A549 (cell line): Measurements from ENCODE around the gene PIGL. TPM values are rescaled to one million over a fixed set of nuclear protein-coding genes. Genes with fewer than 3 reads are reported as not detected.

ENCODE experiments used
- ATAC-seq, 2 experiments: fragments of 200-7000 bp in 1 of 2; fragments of >200 bp in 1 of 2; cut with Nextera tagmentation in 1 of 2; cut with Tn5 transposase in 1 of 2; 3 replicates each; pipeline versions ENCODE4 v1.8.0 to v1.9.1; 2018 to 2020; ENCODE audit warnings: mild to moderate bottlenecking in 1 of 2, moderate library complexity in 1 of 2
- CTCF ChIA-PET: fragments of 300-600 bp; sonication (Branson Sonifier 250); formaldehyde crosslinking; extraction: SDS; loops from one replicate; lab custom pipeline; 2021; ENCODE audit warnings: antibody characterized with exemption, inconsistent platforms; lab: Yijun Ruan, JAX
- POLR2A ChIA-PET: fragments of 350-600 bp; formaldehyde crosslinking; extraction: SDS; loops from one replicate; lab custom pipeline; 2021; ENCODE audit warnings: antibody characterized with exemption, inconsistent platforms; lab: Yijun Ruan, JAX
- DNase-seq, 2 experiments: peaks; one replicate each; pipeline versions ENCODE4 v3.0.0 to v3.0.0-alpha.2; 2011 to 2016; ENCODE audit warnings: low read depth in 1 of 2, low spot score in 1 of 2
- FAIRE-seq: peaks from 2 replicates; lab custom pipeline; 2011; peaks lifted over from hg19 to GRCh38; lab: Jason Lieb, UNC
- H3K27ac ChIP-seq, 2 experiments: fragments of >200 bp; sonication (Bioruptor Twin); formaldehyde crosslinking; 3 replicates each; pipeline ENCODE4 v1.5.1; 2016 to 2017
- H3K4me1 ChIP-seq: fragments of >200 bp; sonication (Bioruptor Twin); formaldehyde crosslinking; 3 replicates; pipeline ENCODE4 v1.6.1; 2016
- H3K4me2 ChIP-seq: fragments of >200 bp; sonication (Bioruptor Twin); formaldehyde crosslinking; 3 replicates; pipeline ENCODE4 v1.6.1; 2016
- H3K4me3 ChIP-seq: fragments of >200 bp; sonication (Bioruptor Twin); formaldehyde crosslinking; 3 replicates; pipeline ENCODE4 v1.5.1; 2016
- H3K9me3 ChIP-seq: fragments of >200 bp; sonication (Bioruptor Twin); formaldehyde crosslinking; 3 replicates; pipeline ENCODE4 v1.6.1; 2016
- CBX2 ChIP-seq: fragments of 200-600 bp; sonication (generic); IDR thresholded peaks from 2 replicates; pipeline ENCODE4 v1.6.1; 2016; ENCODE audit warnings: low read depth, mild to moderate bottlenecking, borderline replicate concordance
- CBX8 ChIP-seq: fragments of 200-600 bp; sonication (generic); IDR thresholded peaks from 2 replicates; pipeline ENCODE4 v1.6.1; 2016
- CHD4 ChIP-seq: fragments of 200-600 bp; sonication (generic); IDR thresholded peaks from 2 replicates; pipeline ENCODE4 v1.6.1; 2016; ENCODE audit warnings: antibody characterized with exemption, mild to moderate bottlenecking, borderline replicate concordance
- EHF ChIP-seq: fragments of 250-450 bp; sonication (Bioruptor Pico); IDR thresholded peaks from 2 replicates; pipeline ENCODE4 v1.5.0; 2020; ENCODE audit warnings: mild to moderate bottlenecking
- FOSB ChIP-seq: fragments of 250-450 bp; sonication (Bioruptor Pico); IDR thresholded peaks from 2 replicates; pipeline ENCODE4 v1.5.0; 2020; ENCODE audit warnings: mild to moderate bottlenecking, moderate library complexity
- FOSL2 ChIP-seq, 2 experiments: fragments of 450-650 bp in 1 of 2; fragments of >200 bp in 1 of 2; sonication (Bioruptor Twin) in 1 of 2; formaldehyde crosslinking; IDR thresholded peaks; 2 replicates each; pipeline versions ENCODE4 v1.5.0 to v1.6.1; 2016 to 2020; ENCODE audit warnings: mild to moderate bottlenecking in 1 of 2, moderate library complexity in 1 of 2
- FOXS1 ChIP-seq: fragments of 250-450 bp; sonication (Bioruptor Pico); IDR thresholded peaks from 2 replicates; pipeline ENCODE4 v1.5.0; 2020; ENCODE audit warnings: mild to moderate bottlenecking, moderate library complexity
- HDAC2 ChIP-seq: fragments of 200-600 bp; sonication (generic); IDR thresholded peaks from 2 replicates; pipeline ENCODE4 v1.6.1; 2016
- KDM1A ChIP-seq: fragments of 200-600 bp; sonication (generic); IDR thresholded peaks from 2 replicates; pipeline ENCODE4 v1.6.1; 2016; ENCODE audit warnings: low read depth, mild to moderate bottlenecking
- KDM5A ChIP-seq: fragments of 200-600 bp; sonication (generic); IDR thresholded peaks from 2 replicates; pipeline ENCODE4 v1.6.1; 2016; ENCODE audit warnings: antibody characterized with exemption, mild to moderate bottlenecking
- MAZ ChIP-seq: fragments of 150-350 bp; IDR thresholded peaks from 2 replicates; pipeline ENCODE4 v1.6.1; 2014; ENCODE audit warnings: antibody characterized with exemption, low read depth, low read length, borderline replicate concordance
- RCOR1 ChIP-seq: fragments of 150-350 bp; IDR thresholded peaks from 2 replicates; pipeline ENCODE4 v1.6.1; 2014; ENCODE audit warnings: antibody characterized with exemption, low read length, low read depth
- RFX5 ChIP-seq: fragments of 450-650 bp; IDR thresholded peaks from 2 replicates; pipeline ENCODE4 v1.7.1; 2014; ENCODE audit warnings: antibody characterized with exemption, mild to moderate bottlenecking, moderate library complexity
- RNF2 ChIP-seq: fragments of 200-600 bp; sonication (generic); IDR thresholded peaks from 2 replicates; pipeline ENCODE4 v1.6.1; 2016; ENCODE audit warnings: low read depth, mild to moderate bottlenecking, antibody characterized with exemption, moderate library complexity, borderline replicate concordance
- SMC3 ChIP-seq: fragments of >200 bp; sonication (Bioruptor Twin); formaldehyde crosslinking; IDR thresholded peaks from 3 replicates; pipeline ENCODE4 v1.6.1; 2018; ENCODE audit warnings: inconsistent platforms
- SREBF2 ChIP-seq: fragments of 450-650 bp; IDR thresholded peaks from 2 replicates; pipeline ENCODE4 v1.6.1; 2014; ENCODE audit warnings: mild to moderate bottlenecking, moderate library complexity
- TFCP2L1 ChIP-seq: fragments of 250-450 bp; sonication (Bioruptor Pico); IDR thresholded peaks from 2 replicates; pipeline ENCODE4 v1.5.0; 2021; ENCODE audit warnings: mild to moderate bottlenecking
- TP53 ChIP-seq: fragments of 250-450 bp; sonication (Bioruptor Pico); IDR thresholded peaks from 2 replicates; pipeline ENCODE4 v1.5.0; 2021; ENCODE audit warnings: mild to moderate bottlenecking, moderate library complexity
- ZNF302 ChIP-seq: fragments of 250-450 bp; sonication (Bioruptor Pico); IDR thresholded peaks from 2 replicates; pipeline ENCODE4 v1.9.0; 2021; ENCODE audit warnings: inconsistent platforms, mild to moderate bottlenecking, moderate library complexity
- ZSCAN20 ChIP-seq: fragments of 250-450 bp; sonication (Bioruptor Pico); IDR thresholded peaks from 2 replicates; pipeline ENCODE4 v1.8.0; 2022; ENCODE audit warnings: mild to moderate bottlenecking, moderate library complexity
- WGBS: methylation state at CpG from one replicate; pipeline ENCODE4 v1.1.6; 2017; ENCODE audit errors: missing lambda C conversion rate; 5-methylcytosine and 5-hydroxymethylcytosine counted together
- polyA plus RNA-seq, 4 experiments: library from polyadenylated mRNA; depleted of rRNA in 3 of 4; stranded (reverse); fragments of >200 nt; fragmentation: RNase III in 1 of 4; extraction: RNeasy Plus Mini Kit Qiagen cat#74134 plus additional on column Dnase treatment in 1 of 4; gene quantifications; 2 replicates in 3 of 4; 3 replicates in 1 of 4; pipeline ENCODE4 v1.2.3, GENCODE V29; 2011 to 2017
- TF ChIP-seq, protein P1 (sequence below): fragments of 250-450 bp; sonication (Bioruptor Pico); IDR thresholded peaks from 2 replicates; pipeline ENCODE4 v1.5.0; 2020; ENCODE audit warnings: low read depth, mild to moderate bottlenecking, moderate library complexity
- TF ChIP-seq, protein P2 (sequence below): fragments of >200 bp; sonication (Bioruptor Twin); formaldehyde crosslinking; IDR thresholded peaks from 3 replicates; pipeline ENCODE4 v1.5.1; 2016
- TF ChIP-seq, protein P3 (sequence below): IDR thresholded peaks from 2 replicates; pipeline ENCODE4 v1.6.1; 2012; ENCODE audit warnings: low read depth, borderline replicate concordance

PIGL gene
- polyA plus RNA-seq, 2 of the 4 experiments (the other 2 are of a cell fraction) = 27.5 to 35.1 TPM

DNA sequence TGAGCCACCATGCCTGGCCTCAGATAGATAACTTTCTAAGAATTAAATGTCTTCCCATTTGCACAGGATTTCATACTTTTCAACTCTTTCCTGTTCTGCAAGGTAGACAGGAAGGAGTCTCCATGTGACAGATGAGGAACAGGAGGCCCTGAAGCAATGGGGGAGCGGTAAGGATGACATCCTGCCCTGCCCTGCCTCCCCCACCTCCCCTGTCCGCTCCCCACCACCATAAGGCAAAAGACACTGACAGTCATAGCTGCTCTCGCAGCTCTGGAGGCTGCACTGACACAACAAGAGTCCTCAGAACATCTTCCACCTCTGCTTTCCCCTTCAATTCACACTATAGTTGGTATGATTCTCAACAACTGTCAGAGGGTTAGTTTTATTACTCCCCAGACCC, 126.6 kb downstream of the PIGL start:
- ChIA-PET POLR2A (interaction anchor here (0.9 to 1.8 kb wide), 2 partner anchors 10 to 95 kb away, joined by 3 to 6 read pairs; partner anchors contain the start of gene CENPV), CTCF (interaction anchor here (0.9 to 10.4 kb wide), 5 partner anchors 8 to 107 kb away, joined by 3 to 85 read pairs (median 10); partner anchors contain the start of gene CENPV)
- FAIRE-seq (no peak), DNase-seq (no peak), ATAC-seq (no peak)
- TF ChIP-seq RNF2 (no peak), ZNF302 (no peak), FOXS1 (CRISPR knock-in tag) (no peak), SREBF2 (no peak), RFX5 (no peak)
- H3K4me1 ChIP-seq = peaks cover 13% of the 10 kb centered on the region
- H3K27ac ChIP-seq = no peak overlapping the region
- WGBS = 89% methylated on average over 3 of the region's 3 CpGs
- H3K4me3 ChIP-seq = no peak overlapping the region
- no peak overlapping the region for H3K4me2 ChIP-seq
- peaks cover 7% of the 10 kb centered on the region; the same call in 2 of the 3 replicates for H3K9me3 ChIP-seq

DNA sequence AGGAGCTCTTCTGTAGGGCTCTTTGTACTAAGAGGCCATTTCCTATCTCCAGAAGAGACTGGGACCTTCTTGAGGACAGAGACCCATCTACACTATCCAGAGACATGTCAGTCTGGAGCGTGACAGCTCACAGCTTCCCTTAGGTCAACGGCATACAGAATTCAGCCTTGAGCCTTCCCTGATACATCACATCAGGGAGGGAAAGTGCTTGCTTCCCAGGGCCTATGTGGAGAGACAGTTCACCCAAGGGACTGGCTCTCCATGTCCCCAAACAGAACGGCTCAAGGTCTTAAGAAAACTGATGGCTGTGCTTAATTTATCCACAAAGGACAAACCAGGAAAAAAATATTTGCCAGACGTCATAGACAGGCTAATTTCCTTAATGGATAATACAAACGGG, 128.6 kb downstream of the PIGL start:
- no peak overlapping the region for H3K4me3 ChIP-seq
- no peak for TF ChIP-seq RCOR1
- 0 out of 2 replicates have a peak, but pooled peaks have one; percentile 28 for TF ChIP-seq TFCP2L1 (CRISPR knock-in tag)
- H3K4me2 ChIP-seq = no peak overlapping the region
- FAIRE-seq (no peak), ATAC-seq (no peak), DNase-seq (no peak)
- no peaks in the 10 kb centered on the region for H3K9me3 ChIP-seq
- no peak overlapping the region for H3K27ac ChIP-seq
- 85% methylated on average over 5 of the region's 5 CpGs for WGBS
- H3K4me1 ChIP-seq = peaks cover 9% of the 10 kb centered on the region; the same call in 2 of the 3 replicates
- CTCF ChIA-PET = interaction anchor here (1.0 to 10.4 kb wide), 6 partner anchors 6 to 60 kb away, joined by 3 to 85 read pairs (median 6); partner anchors contain the start of gene CENPV
- POLR2A ChIA-PET = no interaction called here

DNA sequence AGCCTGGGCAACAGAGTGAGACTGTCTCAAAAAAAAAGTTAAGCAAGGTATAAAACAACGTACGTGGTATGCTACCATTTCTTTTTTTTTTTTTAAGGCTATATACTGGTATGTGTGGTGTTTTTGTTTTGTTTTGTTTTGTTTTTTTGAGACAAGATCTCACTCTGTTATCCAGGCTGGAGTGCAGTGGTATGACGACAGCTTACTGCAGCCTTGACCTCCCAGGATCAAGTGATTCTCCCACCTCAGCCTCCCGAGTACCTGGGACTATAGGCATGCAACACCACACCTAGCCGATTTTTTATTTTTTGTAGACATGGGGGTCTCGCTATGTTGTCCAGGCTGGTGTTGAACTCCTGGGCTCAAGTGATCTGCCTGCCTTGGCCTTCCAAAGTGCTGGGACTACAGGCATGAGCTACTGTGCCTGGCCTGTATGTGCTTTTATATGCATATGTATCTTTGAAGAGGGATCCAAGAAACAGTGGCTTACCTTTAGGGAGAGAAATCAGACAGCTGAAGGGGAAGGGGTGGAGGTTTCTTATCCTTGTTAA, 129.8 kb downstream of the PIGL start:
- FAIRE-seq (no peak), DNase-seq (no peak), ATAC-seq (no peak)
- Histone ChIP-seq H3K27ac (no peak overlapping the region), H3K4me2 (no peak overlapping the region), H3K4me1 (peaks cover 12% of the 10 kb centered on the region), H3K9me3 (no peaks in the 10 kb centered on the region), H3K4me3 (no peak overlapping the region)
- POLR2A ChIA-PET = interaction anchor here (0.9 kb wide), 1 partner anchor 13 kb away, joined by 3 read pairs; no protein-coding TSS in a partner anchor
- 92% methylated on average over 6 of the region's 6 CpGs for WGBS
- CTCF ChIA-PET = interaction anchor here (1.0 to 8.6 kb wide), 5 partner anchors 13 to 61 kb away, joined by 3 to 100 read pairs (median 6); no protein-coding TSS in a partner anchor
- TF ChIP-seq HDAC2 (no peak), TP53 (CRISPR knock-in tag) (0 out of 2 replicates have a peak, but pooled peaks have one; percentile 43)

DNA sequence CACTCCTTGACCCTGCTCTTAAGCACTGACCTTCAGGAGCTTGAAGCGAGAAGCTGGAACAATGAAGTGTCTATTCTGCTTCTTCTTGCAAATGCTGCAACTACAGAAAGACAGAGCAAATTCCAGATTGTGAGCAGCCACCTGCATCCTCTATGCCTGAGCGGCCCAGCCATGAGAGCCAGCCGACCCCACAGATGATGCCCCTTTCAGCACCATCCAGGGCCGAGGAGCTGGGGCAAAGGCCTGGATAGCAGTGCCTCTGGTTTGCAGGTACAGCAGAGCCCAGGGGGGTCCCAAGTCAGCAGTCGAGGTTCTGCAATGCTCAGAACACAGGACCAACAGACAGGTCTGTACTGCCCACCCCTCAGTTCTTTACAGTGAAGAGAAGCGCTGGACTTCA, 131.6 kb downstream of the PIGL start:
- Histone ChIP-seq H3K4me1 (peaks cover 12% of the 10 kb centered on the region), H3K4me3 (no peak overlapping the region), H3K4me2 (no peak overlapping the region), H3K9me3 (no peaks in the 10 kb centered on the region), H3K27ac (no peak overlapping the region)
- TF ChIP-seq RFX5 (no peak), RCOR1 (no peak), ZSCAN20 (CRISPR knock-in tag) (no peak), MAZ (no peak), KDM5A (no peak), CBX2 (no peak), EHF (CRISPR knock-in tag) (no peak), FOSL2 (IDR thresholded peaks at IDR 0.05) (no peak), FOSL2 (CRISPR knock-in tag; IDR thresholded peaks at IDR 0.05) (no peak), FOSB (CRISPR knock-in tag) (no peak), KDM1A (no peak), RNF2 (no peak), CBX8 (no peak), CHD4 (no peak), SMC3 (no peak), SREBF2 (no peak), HDAC2 (no peak)
- TF ChIP-seq, protein P1, sequence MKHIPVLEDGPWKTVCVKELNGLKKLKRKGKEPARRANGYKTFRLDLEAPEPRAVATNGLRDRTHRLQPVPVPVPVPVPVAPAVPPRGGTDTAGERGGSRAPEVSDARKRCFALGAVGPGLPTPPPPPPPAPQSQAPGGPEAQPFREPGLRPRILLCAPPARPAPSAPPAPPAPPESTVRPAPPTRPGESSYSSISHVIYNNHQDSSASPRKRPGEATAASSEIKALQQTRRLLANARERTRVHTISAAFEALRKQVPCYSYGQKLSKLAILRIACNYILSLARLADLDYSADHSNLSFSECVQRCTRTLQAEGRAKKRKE (CRISPR knock-in tag) = no peak
- TF ChIP-seq, protein P2, sequence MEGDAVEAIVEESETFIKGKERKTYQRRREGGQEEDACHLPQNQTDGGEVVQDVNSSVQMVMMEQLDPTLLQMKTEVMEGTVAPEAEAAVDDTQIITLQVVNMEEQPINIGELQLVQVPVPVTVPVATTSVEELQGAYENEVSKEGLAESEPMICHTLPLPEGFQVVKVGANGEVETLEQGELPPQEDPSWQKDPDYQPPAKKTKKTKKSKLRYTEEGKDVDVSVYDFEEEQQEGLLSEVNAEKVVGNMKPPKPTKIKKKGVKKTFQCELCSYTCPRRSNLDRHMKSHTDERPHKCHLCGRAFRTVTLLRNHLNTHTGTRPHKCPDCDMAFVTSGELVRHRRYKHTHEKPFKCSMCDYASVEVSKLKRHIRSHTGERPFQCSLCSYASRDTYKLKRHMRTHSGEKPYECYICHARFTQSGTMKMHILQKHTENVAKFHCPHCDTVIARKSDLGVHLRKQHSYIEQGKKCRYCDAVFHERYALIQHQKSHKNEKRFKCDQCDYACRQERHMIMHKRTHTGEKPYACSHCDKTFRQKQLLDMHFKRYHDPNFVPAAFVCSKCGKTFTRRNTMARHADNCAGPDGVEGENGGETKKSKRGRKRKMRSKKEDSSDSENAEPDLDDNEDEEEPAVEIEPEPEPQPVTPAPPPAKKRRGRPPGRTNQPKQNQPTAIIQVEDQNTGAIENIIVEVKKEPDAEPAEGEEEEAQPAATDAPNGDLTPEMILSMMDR = no peak
- TF ChIP-seq, protein P3, sequence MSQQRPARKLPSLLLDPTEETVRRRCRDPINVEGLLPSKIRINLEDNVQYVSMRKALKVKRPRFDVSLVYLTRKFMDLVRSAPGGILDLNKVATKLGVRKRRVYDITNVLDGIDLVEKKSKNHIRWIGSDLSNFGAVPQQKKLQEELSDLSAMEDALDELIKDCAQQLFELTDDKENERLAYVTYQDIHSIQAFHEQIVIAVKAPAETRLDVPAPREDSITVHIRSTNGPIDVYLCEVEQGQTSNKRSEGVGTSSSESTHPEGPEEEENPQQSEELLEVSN = no peak
- ChIA-PET CTCF (interaction anchor here (0.8 to 9.4 kb wide), 6 partner anchors 16 to 65 kb away, joined by 3 to 163 read pairs (median 13); no protein-coding TSS in a partner anchor), POLR2A (interaction anchor here (0.8 to 1.3 kb wide), 2 partner anchors 32 to 62 kb away, joined by 4 to 6 read pairs; partner anchors contain the start of gene UBB)
- 94% methylated on average over 6 of the region's 6 CpGs for WGBS
- ATAC-seq (no peak), DNase-seq (no peak), FAIRE-seq (no peak)
